B cell (primary cell): Measurements from ENCODE around the gene PPP1R13B. TPM values are rescaled to one million over a fixed set of nuclear protein-coding genes. Genes with fewer than 3 reads are reported as not detected.

Experiments used
- ATAC-seq: fragments of 200-7000 bp; cut with Tn5 transposase; one replicate; pipeline ENCODE4 v1.10.0; 2021; ENCODE audit warnings: low read depth, mild to moderate bottlenecking, moderate number of reproducible peaks, moderate library complexity
- CTCF ChIA-PET: fragments of 350-600 bp; sonication (Branson Sonifier 250); formaldehyde crosslinking; loops from one replicate; lab custom pipeline; 2021; ENCODE audit warnings: antibody characterized with exemption, inconsistent platforms; lab: Charles Lee
- POLR2A ChIA-PET: fragments of 350-600 bp; sonication (Branson Sonifier 250); formaldehyde crosslinking; loops from one replicate; lab custom pipeline; 2021; ENCODE audit warnings: antibody characterized with exemption; lab: Charles Lee
- DNase-seq: peaks from one replicate; pipeline ENCODE4 v3.0.0; 2013
- H2AFZ ChIP-seq: 2 replicates; pipeline ENCODE4 v1.6.1; 2012; ENCODE audit warnings: mild to moderate bottlenecking, low read depth, low read length; ENCODE audit not compliant: insufficient read depth, poor library complexity, severe bottlenecking
- H3K27ac ChIP-seq, 2 donors: 1 replicate in 1 of 2; 2 replicates in 1 of 2; pipeline ENCODE4 v1.5.1; 2012 to 2013; ENCODE audit warnings: low read length in 2 of 2, mild to moderate bottlenecking in 2 of 2, moderate library complexity in 1 of 2
- H3K27me3 ChIP-seq, 4 experiments: fragments of 200-600 bp in 1 of 4; sonication (generic) in 1 of 4; replicated peaks in 1 of 4; 1 replicate in 2 of 4; 2 replicates in 2 of 4; pipeline versions ENCODE4 v1.6.1 to v1.7.0; 2013 to 2016; ENCODE audit warnings: low read length in 3 of 4, mild to moderate bottlenecking in 2 of 4, mixed read lengths in 1 of 4, moderate library complexity in 1 of 4; ENCODE audit not compliant: insufficient read depth in 4 of 4, control insufficient read depth in 3 of 4; ENCODE audit errors: control extremely low read depth in 1 of 4
- H3K36me3 ChIP-seq, 2 experiments: replicated peaks in 1 of 2; 1 replicate in 1 of 2; 2 replicates in 1 of 2; pipeline versions ENCODE4 v1.6.1 to v1.7.1; 2013; ENCODE audit warnings: low read length in 1 of 2; ENCODE audit not compliant: insufficient read depth in 2 of 2, control insufficient read depth in 1 of 2; ENCODE audit errors: control extremely low read depth in 1 of 2, extremely low read depth in 1 of 2
- H3K4me1 ChIP-seq, 2 donors: fragments of 200-600 bp in 1 of 2; sonication (generic) in 1 of 2; 1 replicate in 1 of 2; 2 replicates in 1 of 2; pipeline versions ENCODE4 v1.5.1 to v1.6.1; 2013 to 2017; ENCODE audit warnings: low read length in 2 of 2; ENCODE audit not compliant: control insufficient read depth in 2 of 2, insufficient read depth in 2 of 2
- H3K4me2 ChIP-seq: replicated peaks from 2 replicates; pipeline ENCODE3; 2012; ENCODE audit warnings: mild to moderate bottlenecking, low read depth, low read length; ENCODE audit not compliant: poor library complexity, severe bottlenecking
- H3K4me3 ChIP-seq, 5 experiments: fragments of 200-600 bp in 1 of 5; sonication (generic) in 1 of 5; 1 replicate in 3 of 5; 2 replicates in 2 of 5; pipeline versions ENCODE4 v1.5.1 to v1.7.0; 2011 to 2016; ENCODE audit warnings: low read length in 4 of 5, mild to moderate bottlenecking in 4 of 5, low read depth in 2 of 5, control low read depth in 1 of 5, moderate library complexity in 1 of 5; ENCODE audit not compliant: insufficient read depth in 1 of 5; ENCODE audit errors: control extremely low read depth in 1 of 5, extremely low read depth in 1 of 5
- H3K79me2 ChIP-seq: fragments of 200-600 bp; sonication (generic); one replicate; pipeline ENCODE4 v1.6.0; 2016; ENCODE audit warnings: low read length; ENCODE audit not compliant: control insufficient read depth, insufficient read depth
- H3K9ac ChIP-seq: fragments of 200-600 bp; sonication (generic); 2 replicates; pipeline ENCODE4 v1.6.1; 2017; ENCODE audit warnings: mild to moderate bottlenecking, low read length, moderate library complexity
- H3K9me3 ChIP-seq, 3 donors: one replicate each; pipeline versions ENCODE4 v1.6.1 to v1.7.1; 2013; ENCODE audit warnings: low read length in 2 of 3; ENCODE audit not compliant: control insufficient read depth in 2 of 3, insufficient read depth in 1 of 3; ENCODE audit errors: control extremely low read depth in 1 of 3
- H4K20me1 ChIP-seq: 2 replicates; pipeline ENCODE4 v1.6.0; 2012; ENCODE audit warnings: mild to moderate bottlenecking, low read length; ENCODE audit not compliant: insufficient read depth, control insufficient read depth, poor library complexity, severe bottlenecking
- H3K27ac Mint-ChIP-seq: one replicate; pipeline ENCODE4 v1.8.0; 2021; ENCODE audit warnings: mixed read lengths
- H3K27me3 Mint-ChIP-seq: one replicate; pipeline ENCODE4 v1.8.0; 2021; ENCODE audit warnings: mixed read lengths
- H3K4me1 Mint-ChIP-seq: one replicate; pipeline ENCODE4 v1.8.0; 2021; ENCODE audit warnings: mixed read lengths
- H3K4me3 Mint-ChIP-seq: one replicate; pipeline ENCODE4 v1.8.0; 2021; ENCODE audit warnings: mixed read lengths
- H3K9me3 Mint-ChIP-seq: one replicate; pipeline ENCODE4 v1.8.0; 2022; ENCODE audit warnings: mixed read lengths; ENCODE audit not compliant: insufficient read depth
- EZH2 ChIP-seq: IDR thresholded peaks from 2 replicates; pipeline ENCODE4 v1.6.1; 2012; ENCODE audit warnings: borderline replicate concordance, low read depth, mild to moderate bottlenecking, moderate library complexity, low read length; ENCODE audit not compliant: insufficient read depth, poor library complexity, severe bottlenecking
- WGBS: methylation state at CpG from one replicate; pipeline ENCODE4 v1.1.5; 2013; ENCODE audit warnings: missing lambda C conversion rate; ENCODE audit not compliant: insufficient coverage; 5-methylcytosine and 5-hydroxymethylcytosine counted together
- intact Hi-C: fragments of 100-400 bp; cut with micrococcal nuclease; formaldehyde crosslinking; loops from one replicate; pipeline ENCODE4 v1.10.0; 2022
- polyA plus RNA-seq: library from polyadenylated mRNA; depleted of rRNA; stranded (reverse); fragments of >200 nt; gene quantifications from 2 replicates; pipeline ENCODE4 v1.2.3, GENCODE V29; 2012
- total RNA-seq, 2 donors: library from RNA; stranded (reverse); fragments of 120-200 nt in 1 of 2; gene quantifications; 1 replicate in 1 of 2; 2 replicates in 1 of 2; pipeline versions ENCODE4 v1.2.3 to v1.2.4, GENCODE V29; 2013 to 2022
- TF ChIP-seq, protein P1 (sequence below): fragments of 200-600 bp; IDR thresholded peaks from one replicate; pipeline ENCODE4 v1.8.0; 2022; ENCODE audit warnings: antibody characterized with exemption, mild to moderate bottlenecking

Gene PPP1R13B
- total and polyA plus RNA-seq, 2 donors (not counting 1 experiment from before 2014, with no cell fraction given) = 10.1 to 27.7 TPM

DNA sequence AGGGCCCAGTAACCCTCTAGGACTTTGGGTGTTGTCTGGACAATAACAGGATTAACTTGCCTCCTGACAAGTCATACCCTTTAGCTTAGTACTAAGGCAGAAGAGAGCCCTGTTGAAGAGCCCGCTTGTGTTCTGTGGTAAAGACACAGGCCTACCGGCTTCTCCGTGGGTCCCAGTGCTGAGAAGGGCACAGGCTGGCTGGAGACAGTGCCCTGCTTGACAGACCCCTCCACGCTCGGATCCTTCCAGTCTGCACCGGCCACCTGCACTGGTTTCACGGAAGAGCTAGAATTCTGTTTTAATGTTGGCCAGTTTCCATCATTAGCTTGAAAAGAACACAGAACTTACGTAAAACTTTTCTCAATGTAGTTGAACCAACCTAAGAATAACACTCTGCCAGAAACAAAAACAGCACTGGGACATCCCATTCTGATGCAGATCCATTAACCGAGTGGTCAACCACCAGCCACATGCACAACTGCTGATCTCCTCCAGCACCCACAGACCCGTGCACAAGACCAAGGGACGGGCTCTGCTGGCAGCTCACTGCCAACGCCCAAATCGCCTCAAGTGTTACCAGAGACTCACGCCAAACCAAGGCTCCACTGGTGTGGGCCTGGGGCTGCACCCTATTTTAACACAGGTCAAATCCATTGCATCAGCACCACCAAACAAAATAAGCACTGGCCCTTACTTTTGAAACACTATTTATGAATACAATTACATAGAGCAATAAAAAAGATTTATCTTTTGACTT is 104.7 kb downstream of the PPP1R13B start:
- Mint-ChIP-seq H3K27ac (no peak overlapping the region), H3K9me3 (no peaks in the 10 kb centered on the region), H3K4me3 (no peak overlapping the region), H3K4me1 (no peaks in the 10 kb centered on the region), H3K27me3 (no peaks in the 10 kb centered on the region)
- Histone ChIP-seq H3K9ac (no peak overlapping the region), H3K36me3 (peaks cover 0 to 10% of the 10 kb centered on the region in 2 experiments), H3K79me2 (no peaks in the 10 kb centered on the region), H2AFZ (no peak overlapping the region), H4K20me1 (no peaks in the 10 kb centered on the region), H3K4me3 (no peak overlapping the region), H3K27me3 (no peaks in the 10 kb centered on the region), H3K9me3 (no peaks in the 10 kb centered on the region), H3K4me2 (no peak overlapping the region), H3K4me1 (no peaks in the 10 kb centered on the region), H3K27ac (no peak overlapping the region)
- ATAC-seq (no peak), DNase-seq (no peak)
- intact Hi-C loops = no loop called here
- ChIA-PET POLR2A (no interaction called here), CTCF (interaction anchor here (0.6 kb wide), 1 partner anchor 150 kb away, joined by 4 read pairs; no protein-coding TSS in a partner anchor)
- WGBS = over 99% methylated on average over 12 of the region's 14 CpGs
- TF ChIP-seq EZH2 = no peak
- TF ChIP-seq, protein P1, sequence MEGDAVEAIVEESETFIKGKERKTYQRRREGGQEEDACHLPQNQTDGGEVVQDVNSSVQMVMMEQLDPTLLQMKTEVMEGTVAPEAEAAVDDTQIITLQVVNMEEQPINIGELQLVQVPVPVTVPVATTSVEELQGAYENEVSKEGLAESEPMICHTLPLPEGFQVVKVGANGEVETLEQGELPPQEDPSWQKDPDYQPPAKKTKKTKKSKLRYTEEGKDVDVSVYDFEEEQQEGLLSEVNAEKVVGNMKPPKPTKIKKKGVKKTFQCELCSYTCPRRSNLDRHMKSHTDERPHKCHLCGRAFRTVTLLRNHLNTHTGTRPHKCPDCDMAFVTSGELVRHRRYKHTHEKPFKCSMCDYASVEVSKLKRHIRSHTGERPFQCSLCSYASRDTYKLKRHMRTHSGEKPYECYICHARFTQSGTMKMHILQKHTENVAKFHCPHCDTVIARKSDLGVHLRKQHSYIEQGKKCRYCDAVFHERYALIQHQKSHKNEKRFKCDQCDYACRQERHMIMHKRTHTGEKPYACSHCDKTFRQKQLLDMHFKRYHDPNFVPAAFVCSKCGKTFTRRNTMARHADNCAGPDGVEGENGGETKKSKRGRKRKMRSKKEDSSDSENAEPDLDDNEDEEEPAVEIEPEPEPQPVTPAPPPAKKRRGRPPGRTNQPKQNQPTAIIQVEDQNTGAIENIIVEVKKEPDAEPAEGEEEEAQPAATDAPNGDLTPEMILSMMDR = no peak

DNA sequence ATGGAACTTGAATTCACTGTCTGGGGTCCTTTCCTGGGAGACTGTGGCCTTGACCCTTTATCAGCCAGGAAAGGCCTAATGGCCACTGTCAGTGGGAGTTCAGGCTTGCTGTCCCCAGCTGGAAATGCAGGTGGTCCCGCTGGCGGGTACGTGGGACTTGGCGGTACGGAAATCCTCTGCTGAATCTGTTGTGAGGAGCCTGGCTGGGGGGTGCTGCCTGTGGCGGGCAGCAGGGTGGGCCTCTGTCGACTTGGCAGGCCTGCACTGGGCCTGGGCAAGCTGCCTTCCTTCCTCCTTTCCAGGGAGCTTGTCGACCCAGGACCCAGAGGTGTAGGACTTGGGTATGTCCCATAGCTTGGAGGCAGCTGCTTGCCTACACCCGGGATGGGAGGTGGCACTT is 105.5 kb downstream of the PPP1R13B start:
- TF ChIP-seq, protein P1 = no peak
- TF ChIP-seq EZH2 = no peak
- DNase-seq (no peak), ATAC-seq (no peak)
- H2AFZ ChIP-seq = no peak overlapping the region
- H3K4me1 ChIP-seq = no peaks in the 10 kb centered on the region
- Mint-ChIP-seq H3K27ac (no peak overlapping the region), H3K9me3 (no peaks in the 10 kb centered on the region), H3K4me1 (no peaks in the 10 kb centered on the region), H3K4me3 (no peak overlapping the region), H3K27me3 (no peaks in the 10 kb centered on the region)
- H3K9ac ChIP-seq = no peak overlapping the region
- no peak overlapping the region for H3K4me2 ChIP-seq
- no peak overlapping the region for H3K27ac ChIP-seq
- H3K27me3 ChIP-seq = no peaks in the 10 kb centered on the region
- H3K9me3 ChIP-seq = no peaks in the 10 kb centered on the region
- CTCF ChIA-PET = interaction anchor here (0.6 kb wide), 1 partner anchor 149 kb away, joined by 4 read pairs; no protein-coding TSS in a partner anchor
- H3K4me3 ChIP-seq = no peak overlapping the region
- no peaks in the 10 kb centered on the region for H3K79me2 ChIP-seq
- H4K20me1 ChIP-seq = no peaks in the 10 kb centered on the region
- 90% methylated on average over 8 of the region's 9 CpGs for WGBS
- intact Hi-C loops = no loop called here
- POLR2A ChIA-PET = no interaction called here
- peaks cover 0 to 10% of the 10 kb centered on the region in 2 experiments for H3K36me3 ChIP-seq
